Ovary (tissue), 9 donors: ENCODE measurements around the gene SRRM5. TPM values are rescaled to one million over a fixed set of nuclear protein-coding genes. Genes with fewer than 3 reads are reported as not detected.
"Not testable (repeated sequence)": the region's sequence is repeated elsewhere in the genome, so short reads cannot be mapped to it uniquely, and the experiment has no call there.

Experiments used
- DNase-seq, 5 donors: peaks; one replicate each; pipeline ENCODE4 v3.0.0-alpha.2; 2019 to 2020
- H3K27ac ChIP-seq, 2 donors: fragments of 200-600 bp; one replicate each; pipeline versions ENCODE4 v1.5.1 to v1.8.0; 2019 to 2022
- H3K27me3 ChIP-seq: fragments of 200-600 bp; one replicate; pipeline ENCODE4 v1.8.0; 2022
- H3K36me3 ChIP-seq: fragments of 200-600 bp; sonication (generic); one replicate; pipeline ENCODE4 v1.5.1; 2019
- H3K4me1 ChIP-seq: one replicate; pipeline ENCODE4 v1.8.1; 2013; ENCODE audit warnings: mild to moderate bottlenecking, moderate library complexity; ENCODE audit not compliant: insufficient read depth
- H3K4me3 ChIP-seq: fragments of 200-600 bp; sonication (generic); one replicate; pipeline ENCODE4 v1.5.1; 2017
- H3K9me3 ChIP-seq, 2 donors: fragments of 200-600 bp in 1 of 2; sonication (generic) in 1 of 2; one replicate each; pipeline versions ENCODE4 v1.5.1 to v1.8.1; 2013 to 2019; ENCODE audit warnings: mild to moderate bottlenecking in 1 of 2, moderate library complexity in 1 of 2
- EP300 ChIP-seq: sonication (generic); formaldehyde crosslinking; IDR thresholded peaks from one replicate; pipeline ENCODE4 v1.6.1; 2017; ENCODE audit warnings: antibody characterized with exemption
- POLR2A ChIP-seq: fragments of 450-650 bp; IDR thresholded peaks from one replicate; pipeline ENCODE4 v1.6.1; 2017; ENCODE audit warnings: antibody characterized with exemption, mild to moderate bottlenecking, moderate library complexity
- WGBS, 3 donors: extraction: QIAGEN DNeasy Blood & Tissue Kit in 1 of 3; methylation state at CpG; one replicate each; pipeline versions ENCODE4 v1.1.5 to v1.1.7; 2013 to 2017; 5-methylcytosine and 5-hydroxymethylcytosine counted together
- intact Hi-C, 4 donors: fragments of 100-400 bp; cut with DNase I; formaldehyde crosslinking; loops; one replicate each; pipeline versions ENCODE4 v1.11.0 to v1.15.1; 2022 to 2023
- polyA plus RNA-seq, 2 donors: library from polyadenylated mRNA; stranded (reverse); fragments of 200-250 nt in 1 of 2; fragments of 350-450 nt in 1 of 2; fragmentation: Illumina TruSeq in 1 of 2; extraction: RNeasy Lipid Tissue Mini Kit (QIAGEN cat#74804) in 1 of 2; gene quantifications; one replicate each; pipeline ENCODE4 v1.2.3, GENCODE V29; 2013 to 2014
- total RNA-seq, 7 donors: library from RNA; depleted of rRNA in 2 of 7; stranded (reverse); fragments of >200 nt in 2 of 7; fragmentation: NEBNext Ultra II Directional in 3 of 7; extraction: Animal tissue kit (Norgen Biotek cat#: 25700) in 3 of 7; gene quantifications; one replicate each; pipeline versions ENCODE4 v1.1.0 to v1.2.4, GENCODE V29; 2016 to 2023
- TF ChIP-seq, protein P1 (sequence below), 3 donors: fragments of 450-650 bp in 2 of 3; fragments of 200-600 bp in 1 of 3; IDR thresholded peaks; one replicate each; pipeline versions ENCODE4 v1.5.1 to v1.8.0; 2016 to 2022; ENCODE audit warnings: antibody characterized with exemption in 3 of 3, mild to moderate bottlenecking in 1 of 3
- donor health status: DM: no; HTN: no; CAD: no; lungs with moderate emphysema.
- donor health status: DM: no; HTN: no; CAD: no.
- donor health status: Bipolar disorder and iron deficiency.
- donor health status: DM: yes; HTN: yes; CAD: no.
- donor health status: DM: no; HTN: no; CAD: no.
- donor health status: DM: yes; HTN: yes; CAD: no.

The SRRM5 gene
- total and polyA plus RNA-seq, 9 donors = 0.10 to 0.73 (median 0.33) TPM

DNA sequence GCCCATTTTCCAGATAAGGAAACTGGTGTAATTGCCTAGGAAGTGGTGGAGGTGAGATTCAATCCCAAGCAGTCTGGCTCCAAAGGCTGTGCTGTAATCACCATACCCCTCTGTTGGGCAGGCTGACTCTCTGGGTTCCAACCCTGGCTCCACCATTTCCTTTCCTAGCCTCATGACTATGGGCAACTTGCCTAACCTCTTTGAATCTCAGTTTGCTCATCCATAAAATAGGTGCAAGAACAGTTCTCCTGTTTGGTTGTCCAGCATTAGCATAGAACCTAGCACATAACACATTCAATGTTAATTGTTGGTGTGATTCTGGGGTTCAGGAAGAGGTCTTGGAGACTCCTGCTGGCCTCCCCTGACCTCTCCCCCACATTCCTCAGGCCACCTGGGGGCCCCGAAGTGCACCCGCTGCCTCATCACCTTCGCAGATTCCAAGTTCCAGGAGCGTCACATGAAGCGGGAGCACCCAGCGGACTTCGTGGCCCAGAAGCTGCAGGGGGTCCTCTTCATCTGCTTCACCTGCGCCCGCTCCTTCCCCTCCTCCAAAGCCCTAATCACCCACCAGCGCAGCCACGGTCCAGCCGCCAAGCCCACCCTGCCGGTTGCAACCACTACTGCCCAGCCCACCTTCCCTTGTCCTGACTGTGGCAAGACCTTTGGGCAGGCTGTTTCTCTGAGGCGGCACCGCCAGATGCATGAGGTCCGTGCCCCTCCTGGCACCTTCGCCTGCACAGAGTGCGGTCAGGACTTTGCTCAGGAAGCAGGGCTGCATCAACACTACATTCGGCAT is 13.2 kb upstream of the SRRM5 start:
- WGBS, 3 donors = 82 to 86% (median 84%) methylated on average over 19 of the region's 19 CpGs
- peaks cover 10% of the 10 kb centered on the region for H3K4me1 ChIP-seq
- H3K9me3 ChIP-seq = no peaks in the 10 kb centered on the region
- H3K4me3 ChIP-seq = no peak overlapping the region
- no peak for TF ChIP-seq POLR2A
- TF ChIP-seq, protein P1, sequence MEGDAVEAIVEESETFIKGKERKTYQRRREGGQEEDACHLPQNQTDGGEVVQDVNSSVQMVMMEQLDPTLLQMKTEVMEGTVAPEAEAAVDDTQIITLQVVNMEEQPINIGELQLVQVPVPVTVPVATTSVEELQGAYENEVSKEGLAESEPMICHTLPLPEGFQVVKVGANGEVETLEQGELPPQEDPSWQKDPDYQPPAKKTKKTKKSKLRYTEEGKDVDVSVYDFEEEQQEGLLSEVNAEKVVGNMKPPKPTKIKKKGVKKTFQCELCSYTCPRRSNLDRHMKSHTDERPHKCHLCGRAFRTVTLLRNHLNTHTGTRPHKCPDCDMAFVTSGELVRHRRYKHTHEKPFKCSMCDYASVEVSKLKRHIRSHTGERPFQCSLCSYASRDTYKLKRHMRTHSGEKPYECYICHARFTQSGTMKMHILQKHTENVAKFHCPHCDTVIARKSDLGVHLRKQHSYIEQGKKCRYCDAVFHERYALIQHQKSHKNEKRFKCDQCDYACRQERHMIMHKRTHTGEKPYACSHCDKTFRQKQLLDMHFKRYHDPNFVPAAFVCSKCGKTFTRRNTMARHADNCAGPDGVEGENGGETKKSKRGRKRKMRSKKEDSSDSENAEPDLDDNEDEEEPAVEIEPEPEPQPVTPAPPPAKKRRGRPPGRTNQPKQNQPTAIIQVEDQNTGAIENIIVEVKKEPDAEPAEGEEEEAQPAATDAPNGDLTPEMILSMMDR (IDR thresholded peaks at IDR 0.05) = no peak
- no peak for TF ChIP-seq EP300
- H3K27me3 ChIP-seq = no peaks in the 10 kb centered on the region
- H3K36me3 ChIP-seq = no peaks in the 10 kb centered on the region
- intact Hi-C loops = loop anchor here in 1 of 4 donors (5.0 kb wide), 1 partner anchor 66 kb away; the partner anchor contains the start of gene ZNF575
- no peak overlapping the region for H3K27ac ChIP-seq
- no peak for DNase-seq

DNA sequence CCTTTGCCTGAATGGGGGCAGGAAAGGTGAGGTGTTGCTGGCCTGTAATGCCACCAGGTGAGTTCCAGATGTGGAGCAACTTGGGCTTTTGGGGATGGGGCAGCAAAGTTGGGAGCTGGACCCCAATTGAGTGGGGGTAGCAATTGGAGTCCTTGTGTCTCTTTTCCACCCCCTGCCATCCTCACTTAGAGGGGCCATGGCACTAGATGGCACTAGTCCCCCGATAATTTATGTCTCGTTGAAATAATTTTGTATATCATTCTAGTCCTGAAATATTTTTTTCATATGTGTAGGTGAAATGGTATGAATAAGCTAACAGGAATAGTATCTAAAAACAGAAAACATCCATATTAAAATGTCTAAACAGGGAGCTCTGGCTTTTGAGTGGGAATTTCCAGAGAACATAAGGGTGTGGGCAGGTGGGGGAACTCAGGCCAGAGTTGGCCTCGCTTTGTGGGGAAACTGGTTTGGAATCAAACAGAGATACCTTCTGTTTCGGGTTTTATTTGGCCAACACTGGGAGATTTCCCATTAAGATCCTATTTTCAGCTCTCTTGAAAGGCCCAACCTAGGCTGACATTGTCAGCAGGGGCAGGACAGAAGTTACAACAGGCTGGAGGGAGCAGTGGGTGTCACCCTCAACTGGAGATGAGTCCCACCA is 12.1 kb upstream of the SRRM5 start:
- Histone ChIP-seq H3K4me1 (peaks cover 8% of the 10 kb centered on the region), H3K27me3 (no peaks in the 10 kb centered on the region), H3K4me3 (no peak overlapping the region), H3K27ac (no peak overlapping the region), H3K9me3 (no peaks in the 10 kb centered on the region), H3K36me3 (no peaks in the 10 kb centered on the region)
- TF ChIP-seq, protein P1 (IDR thresholded peaks at IDR 0.05) = no peak
- no peak for TF ChIP-seq POLR2A
- no peak for TF ChIP-seq EP300
- DNase-seq = no peak
- intact Hi-C loops = loop anchor here in 2 of 4 donors (5.0 to 10.0 kb wide), 2 partner anchors 55 to 67 kb away; partner anchors contain the start of gene ZNF575 (in 1 of the 2)
- 78 to 82% (median 78%) methylated on average over 4 of the region's 4 CpGs for WGBS, 3 donors

DNA sequence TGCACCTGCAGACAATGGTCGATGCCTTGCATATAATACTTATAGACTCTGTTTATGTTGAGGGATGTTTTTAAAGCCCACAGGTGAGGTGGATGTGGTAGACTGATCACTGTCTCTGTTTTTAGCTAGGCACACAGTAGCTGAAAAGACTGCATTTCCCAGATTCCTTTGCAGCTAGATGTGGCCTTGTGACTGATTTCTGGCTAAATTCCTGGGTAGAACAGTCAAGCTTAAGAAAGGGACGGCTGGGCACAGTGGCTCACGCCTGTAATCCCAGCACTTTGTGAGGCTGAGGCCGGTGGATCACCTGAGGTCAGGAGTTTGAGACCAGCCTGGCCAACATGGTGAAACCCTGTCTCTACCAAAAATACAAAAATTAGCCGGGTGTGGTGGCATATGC is 11.6 kb upstream of the SRRM5 start:
- H3K9me3 ChIP-seq, H3K36me3 ChIP-seq, H3K4me3 ChIP-seq, H3K27me3 ChIP-seq, H3K4me1 ChIP-seq, DNase-seq, H3K27ac ChIP-seq: not testable (repeated sequence)
- WGBS, 3 donors = 71 to 78% (median 72%) methylated on average over 5 of the region's 5 CpGs
- intact Hi-C loops = loop anchor here in 1 of 4 donors (10.0 kb wide), 1 partner anchor 54 kb away; no protein-coding TSS in a partner anchor

DNA sequence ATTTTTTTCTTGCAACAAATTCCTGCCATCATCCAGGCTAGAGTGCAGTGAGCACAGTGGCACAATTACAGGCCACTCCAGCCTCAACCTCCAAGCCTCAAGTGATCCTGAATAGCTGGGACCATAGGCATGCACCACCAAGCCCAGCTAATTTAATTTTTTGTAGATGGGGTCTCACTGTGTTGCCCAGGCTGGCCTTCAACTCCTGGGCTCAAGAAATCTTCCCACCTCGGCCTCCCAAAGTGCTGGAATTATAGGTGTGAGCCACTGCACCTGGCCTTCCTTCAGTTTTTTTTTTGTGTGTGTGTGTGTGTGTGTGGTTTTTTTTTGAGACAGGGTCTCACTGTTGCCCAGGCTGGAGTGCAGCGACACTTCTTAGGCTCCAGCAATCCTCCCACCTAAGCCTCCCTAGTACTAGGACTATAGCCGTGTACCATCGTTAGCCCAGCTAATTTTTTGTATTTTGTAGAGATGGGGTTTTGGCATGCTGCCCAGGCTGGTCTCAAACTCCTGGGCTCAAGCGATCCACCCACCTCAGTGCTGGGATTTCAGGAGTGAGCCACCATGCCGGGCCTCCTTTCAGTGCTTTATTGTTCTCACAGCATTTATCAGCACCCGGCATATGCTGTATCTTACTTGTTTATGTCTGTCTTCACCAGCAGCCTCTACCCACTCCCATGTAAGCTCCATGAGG is 5.9 kb upstream of the SRRM5 start:
- H3K27me3 ChIP-seq = no peaks in the 10 kb centered on the region
- no peaks in the 10 kb centered on the region for H3K36me3 ChIP-seq
- DNase-seq = no peak
- 52 to 63% (median 60%) methylated on average over 7 of the region's 7 CpGs for WGBS, 3 donors
- no peaks in the 10 kb centered on the region for H3K9me3 ChIP-seq
- TF ChIP-seq POLR2A (no peak), EP300 (no peak)
- TF ChIP-seq, protein P1 (IDR thresholded peaks at IDR 0.05) = no peak
- H3K27ac ChIP-seq = no peak overlapping the region
- intact Hi-C loops = loop anchor here in 1 of 4 donors (10.0 kb wide), 1 partner anchor 49 kb away; no protein-coding TSS in a partner anchor
- H3K4me3 ChIP-seq = no peak overlapping the region
- no peaks in the 10 kb centered on the region for H3K4me1 ChIP-seq
